Stimulated activated CD8-positive, alpha-beta memory T cell treated with anti-CD3 and anti-CD28 coated beads, Interleukin-15, amount 100 ng/mL, for 4 hours (primary cell): ENCODE measurements around the gene MUCL3.
"Not testable (repeated sequence)": the region's sequence is repeated elsewhere in the genome, so short reads cannot be mapped to it uniquely, and the experiment has no call there.

Experiments used
- DNase-seq, 2 donors: peaks; one replicate each; pipeline ENCODE4 v3.0.0-alpha.2; 2020; ENCODE audit warnings: low read depth in 2 of 2

MUCL3 gene

DNA sequence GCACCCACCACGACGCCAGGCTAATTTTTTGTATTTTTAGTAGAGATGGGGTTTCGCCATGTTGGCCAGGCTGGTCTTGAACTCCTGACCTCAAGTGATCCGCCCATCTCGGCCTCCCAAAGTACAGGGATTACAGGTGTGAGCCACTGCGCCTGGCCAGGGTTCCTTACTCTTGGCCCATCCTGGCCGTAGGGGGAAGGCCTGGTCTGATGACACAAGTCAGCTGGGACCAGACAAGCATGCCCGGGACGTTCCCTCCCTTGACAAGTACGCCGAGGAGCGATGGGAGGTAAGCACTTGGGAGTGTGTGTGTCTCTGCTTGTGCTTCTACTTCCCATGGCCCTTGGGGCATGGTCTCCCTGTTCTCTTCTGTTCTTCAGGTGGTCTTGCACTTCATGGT, 30.3 kb upstream of the MUCL3 start:
- DNase-seq: not testable (repeated sequence)

DNA sequence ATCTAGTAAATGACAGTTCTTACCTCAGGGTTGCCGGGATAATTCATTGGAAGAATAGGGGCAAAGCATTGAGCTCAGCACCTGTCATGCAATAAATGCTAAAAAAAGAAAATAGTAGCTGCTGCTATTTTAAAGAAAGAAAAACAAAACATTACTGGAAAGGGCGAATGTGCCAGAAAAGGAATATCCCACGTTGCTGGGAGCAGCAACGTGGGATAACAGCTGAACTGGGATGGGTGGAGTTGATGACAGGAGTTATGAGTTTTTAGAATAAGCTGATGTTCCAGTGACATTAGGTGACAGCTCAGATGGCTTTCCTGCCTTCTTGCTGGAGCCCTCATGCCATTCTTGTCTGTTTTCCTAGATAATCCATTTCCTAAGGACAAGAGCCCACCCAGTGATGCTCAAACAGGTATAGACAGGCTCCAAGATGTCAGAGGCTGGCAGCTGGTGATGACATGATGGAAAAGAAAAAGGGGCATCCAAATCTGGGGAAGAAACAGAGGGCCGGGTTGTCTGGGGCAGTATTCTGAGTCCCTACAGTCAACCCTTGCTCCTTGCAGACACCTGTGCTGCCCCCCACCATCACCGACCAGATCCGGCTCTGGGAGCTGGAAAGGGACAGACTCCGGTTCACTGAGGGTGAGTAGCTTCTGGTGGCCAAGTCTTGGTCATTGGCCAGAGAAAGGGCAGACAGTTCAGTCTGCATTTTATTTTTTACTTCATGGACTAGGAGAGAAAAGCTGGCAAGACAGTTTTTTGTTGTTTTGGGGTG, 27.8 kb upstream of the MUCL3 start:
- no peak for DNase-seq

DNA sequence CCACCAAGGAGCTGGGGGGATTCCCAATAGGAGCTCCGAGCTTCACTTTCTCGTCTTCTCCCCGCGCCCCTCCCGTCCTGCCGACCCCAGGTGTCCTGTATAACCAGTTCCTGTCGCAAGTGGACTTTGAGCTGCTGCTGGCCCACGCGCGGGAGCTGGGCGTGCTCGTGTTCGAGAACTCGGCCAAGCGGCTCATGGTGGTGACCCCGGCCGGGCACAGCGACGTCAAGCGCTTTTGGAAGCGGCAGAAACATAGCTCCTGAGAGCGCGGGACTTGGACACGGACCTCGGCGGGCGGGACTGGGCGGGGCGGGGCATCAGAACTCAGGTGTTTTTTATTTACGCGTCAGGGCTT, 27.1 kb upstream of the MUCL3 start:
- DNase-seq: no peak

DNA sequence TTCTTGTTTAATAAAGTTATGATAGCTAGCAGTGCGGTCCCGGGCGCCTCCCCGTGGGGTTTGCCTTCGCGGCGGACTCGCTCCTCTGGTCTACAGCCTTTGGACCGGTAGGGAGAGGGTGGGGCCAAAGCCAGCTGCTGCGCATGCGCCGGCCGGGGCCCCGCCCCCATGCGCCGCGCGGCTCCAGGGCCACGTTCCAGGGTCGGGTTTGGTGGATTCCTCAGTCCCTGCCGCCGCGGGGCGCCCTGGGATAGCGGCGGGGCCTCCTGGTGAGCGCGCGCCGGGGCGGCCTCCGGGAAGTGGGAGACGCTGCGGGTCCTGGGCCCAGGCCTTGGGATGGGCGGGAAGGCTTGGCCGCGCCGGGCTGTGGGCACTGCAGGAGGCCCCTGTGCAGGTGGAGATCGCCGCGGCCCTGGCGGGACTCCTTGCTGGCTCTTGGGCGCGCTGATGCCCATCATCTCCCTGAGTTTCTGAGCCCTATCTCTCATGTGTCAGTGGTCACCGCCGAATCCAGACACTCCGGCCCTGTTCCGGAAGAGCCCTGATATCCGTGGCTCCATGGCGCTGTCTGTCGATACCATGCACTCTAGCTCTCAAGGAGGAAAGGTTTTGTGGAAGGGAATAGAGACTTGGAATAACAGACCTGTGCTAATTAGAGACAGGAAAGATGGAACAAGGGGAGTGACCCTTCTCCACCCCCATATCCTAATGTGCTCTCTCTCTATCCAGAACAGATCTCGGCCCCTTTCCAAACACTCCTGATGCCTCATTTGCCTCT, 26.5 kb upstream of the MUCL3 start, which contains the start of gene VARS2:
Gene VARS2 (plus strand): TSS at position 163 of the 778 bp plus-strand sequence. CDS start 599 bp downstream, at position 762.
- peak; percentile 71 to 79 for DNase-seq

DNA sequence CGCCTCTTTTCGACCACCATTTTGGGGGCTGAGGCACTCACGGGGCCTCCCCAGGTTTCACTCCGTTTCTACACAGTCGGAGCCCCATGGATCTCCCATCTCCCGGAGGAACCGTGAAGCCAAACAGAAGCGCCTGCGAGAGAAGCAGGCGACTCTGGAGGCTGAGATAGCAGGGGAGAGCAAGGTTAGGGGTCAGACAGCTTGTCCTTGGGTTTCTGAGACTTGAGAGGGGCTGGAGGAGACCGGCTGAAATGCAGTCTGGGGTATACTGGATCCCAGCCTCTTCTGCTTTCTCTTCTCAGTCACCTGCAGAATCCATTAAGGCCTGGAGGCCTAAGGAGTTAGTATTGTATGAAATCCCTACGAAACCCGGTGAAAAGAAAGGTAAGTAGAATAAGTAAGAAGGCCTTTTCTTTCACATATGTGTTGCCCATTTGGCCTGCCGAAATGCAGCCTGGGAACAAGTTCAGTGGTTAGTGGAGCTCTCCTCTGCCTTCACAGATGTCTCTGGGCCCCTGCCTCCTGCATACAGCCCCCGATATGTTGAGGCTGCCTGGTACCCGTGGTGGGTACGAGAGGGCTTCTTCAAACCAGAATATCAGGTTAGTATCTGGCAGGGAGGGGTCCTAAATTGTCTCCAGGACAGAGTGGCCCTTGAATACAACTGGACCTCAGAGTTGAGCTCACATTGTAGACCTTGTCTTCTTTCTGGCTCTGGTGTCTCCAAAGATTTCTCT, 25.8 kb upstream of the MUCL3 start:
- DNase-seq: no peak

DNA sequence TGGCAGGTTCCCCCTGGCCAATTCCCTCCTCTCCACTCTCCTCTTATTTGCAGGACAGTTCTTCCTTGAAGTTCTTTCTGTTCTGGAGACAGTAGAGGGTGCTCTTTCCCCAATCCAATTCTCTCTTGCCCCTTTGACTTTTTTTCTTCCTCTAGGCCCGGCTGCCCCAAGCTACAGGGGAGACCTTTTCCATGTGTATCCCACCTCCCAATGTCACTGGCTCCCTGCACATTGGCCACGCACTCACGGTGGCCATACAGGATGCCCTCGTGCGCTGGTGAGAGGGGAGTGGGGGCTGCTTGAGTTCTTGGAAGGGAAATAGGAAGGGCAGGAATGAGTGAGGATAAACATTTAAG, 25.2 kb upstream of the MUCL3 start:
- no peak for DNase-seq

DNA sequence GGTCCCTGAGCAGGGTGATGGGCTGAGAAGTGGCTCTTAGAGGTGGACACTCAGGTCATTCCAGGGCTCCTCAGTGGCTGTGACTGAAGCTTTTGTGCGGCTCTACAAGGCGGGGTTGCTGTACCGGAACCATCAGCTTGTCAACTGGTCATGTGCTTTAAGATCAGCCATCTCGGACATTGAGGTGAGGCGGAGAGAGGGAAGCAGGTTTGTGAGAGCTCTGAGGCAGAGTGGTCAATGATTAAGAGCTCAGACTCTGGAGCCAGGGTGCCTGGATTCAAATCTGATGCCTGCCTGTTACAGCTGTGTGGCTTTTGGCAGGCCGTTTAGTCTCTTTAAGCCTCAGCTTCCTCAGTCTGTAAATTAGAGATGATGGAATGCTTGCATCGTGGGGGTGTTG, 23.7 kb upstream of the MUCL3 start:
- DNase-seq: no peak

DNA sequence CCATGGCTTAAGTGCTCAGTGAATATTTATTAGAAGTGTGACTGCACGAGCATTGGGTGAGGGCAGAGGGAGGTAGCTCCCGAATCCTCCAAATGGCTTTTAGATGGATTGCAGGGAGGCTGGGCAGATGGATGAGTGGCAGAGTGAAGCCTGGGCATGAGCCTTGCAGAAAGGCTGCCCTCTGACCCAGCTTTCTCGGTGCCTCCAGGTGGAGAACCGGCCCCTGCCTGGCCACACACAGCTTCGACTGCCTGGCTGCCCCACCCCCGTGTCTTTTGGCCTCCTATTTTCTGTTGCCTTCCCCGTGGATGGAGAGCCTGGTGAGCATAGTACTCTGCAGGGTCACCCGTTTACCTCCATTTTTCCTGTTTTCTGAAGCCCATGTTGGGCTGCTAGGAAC, 23.3 kb upstream of the MUCL3 start:
- DNase-seq: no peak

DNA sequence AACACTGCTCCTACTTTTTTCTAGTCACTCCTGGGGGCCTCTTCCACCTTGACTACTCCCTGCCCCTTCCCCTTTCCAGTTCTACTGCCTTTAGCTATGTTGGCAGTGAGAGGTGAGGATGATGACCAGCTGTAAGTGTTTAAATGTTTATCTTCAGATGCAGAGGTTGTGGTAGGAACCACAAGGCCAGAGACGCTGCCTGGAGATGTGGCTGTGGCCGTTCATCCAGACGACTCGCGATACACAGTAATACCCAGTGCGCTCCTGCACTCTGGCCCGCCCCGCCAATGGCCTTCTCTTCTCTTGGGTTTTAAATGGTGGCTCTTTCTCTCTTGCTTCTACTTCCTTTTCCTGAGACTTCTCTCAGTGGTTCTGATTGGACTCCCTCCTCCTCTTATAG, 22.1 kb upstream of the MUCL3 start:
- no peak for DNase-seq

DNA sequence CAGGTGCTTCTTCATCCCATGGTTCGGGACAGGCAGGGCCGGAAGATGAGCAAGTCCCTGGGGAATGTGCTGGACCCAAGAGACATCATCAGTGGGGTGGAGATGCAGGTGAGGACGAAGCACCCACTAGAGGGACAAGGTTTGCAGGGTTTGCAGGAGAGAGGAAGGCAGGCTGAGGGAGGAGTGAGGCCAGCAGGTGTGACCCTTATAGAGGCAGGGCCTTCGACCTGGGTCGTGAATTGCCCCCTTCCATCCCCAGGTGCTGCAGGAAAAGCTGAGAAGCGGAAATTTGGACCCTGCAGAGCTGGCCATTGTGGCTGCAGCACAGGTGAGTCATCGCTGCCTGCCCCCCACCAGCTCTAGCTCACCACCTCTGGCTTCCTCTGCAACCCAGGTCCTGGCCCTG, 18.3 kb upstream of the MUCL3 start:
- no peak for DNase-seq

DNA sequence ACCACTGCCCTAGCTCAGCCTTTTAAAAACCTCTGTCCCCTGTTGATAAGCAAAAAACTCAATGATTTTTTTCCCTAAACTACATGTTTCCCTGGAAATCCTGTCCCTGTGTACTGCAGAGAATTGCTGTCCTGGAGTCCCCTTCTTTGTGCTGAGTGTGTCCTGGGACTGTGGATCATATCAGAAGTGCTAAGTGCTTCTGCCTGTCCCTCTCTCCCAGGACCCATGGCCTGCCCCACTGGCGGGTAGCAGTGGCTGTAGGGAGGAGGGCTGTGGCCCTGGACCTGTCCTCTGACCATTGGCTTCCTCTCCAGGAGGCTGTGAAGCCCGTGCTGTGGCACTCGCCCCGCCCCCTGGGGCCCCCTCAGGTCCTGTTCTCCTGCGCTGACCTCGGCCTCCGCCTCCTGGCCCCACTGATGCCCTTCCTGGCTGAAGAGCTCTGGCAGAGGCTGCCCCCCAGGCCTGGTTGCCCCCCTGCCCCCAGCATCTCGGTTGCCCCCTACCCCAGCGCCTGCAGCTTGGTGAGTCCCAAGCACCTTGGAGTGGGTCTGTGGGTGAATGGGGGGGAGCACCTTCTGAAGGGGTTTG, 16.6 kb upstream of the MUCL3 start:
- DNase-seq: not testable (repeated sequence)

DNA sequence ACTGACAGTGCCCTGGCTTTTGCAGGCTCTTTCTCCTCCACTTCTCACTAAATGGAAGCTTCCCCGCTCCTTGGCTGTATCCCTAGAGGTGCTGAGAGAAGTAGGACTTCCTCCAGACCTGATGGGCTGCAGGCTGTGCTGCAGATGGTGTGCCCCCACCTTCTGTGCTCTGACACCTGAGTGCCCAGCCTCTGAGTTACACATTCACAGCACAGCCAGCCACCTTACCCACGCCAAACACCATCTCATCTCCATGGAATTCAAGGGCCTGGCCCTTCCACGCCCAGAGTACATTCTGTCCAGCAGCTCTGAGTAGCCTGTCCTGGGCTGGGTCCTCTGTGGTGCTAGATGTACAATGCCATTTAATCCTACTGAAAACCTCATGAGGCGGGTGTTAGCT, 14.1 kb upstream of the MUCL3 start:
- DNase-seq: no peak

DNA sequence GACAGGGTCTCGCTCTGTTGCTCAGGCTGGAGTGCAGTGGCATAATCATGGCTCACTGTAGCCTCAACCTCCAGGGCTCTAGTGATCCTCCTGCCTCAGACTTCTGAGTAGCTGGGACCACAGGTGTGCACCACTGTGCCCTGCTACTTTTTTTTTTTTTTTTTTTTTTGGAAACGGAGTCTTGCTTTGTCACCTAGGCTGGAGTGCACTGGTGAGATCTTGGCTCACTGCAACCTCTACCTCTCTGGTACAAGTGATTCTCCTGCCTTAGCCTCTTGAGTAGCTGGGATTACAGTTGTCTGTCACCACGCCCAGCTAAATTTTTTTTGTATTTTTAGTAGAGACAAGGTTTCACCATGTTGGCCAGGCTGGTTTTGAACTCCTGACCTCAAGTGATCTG, 13.7 kb upstream of the MUCL3 start:
- not testable (repeated sequence) for DNase-seq

DNA sequence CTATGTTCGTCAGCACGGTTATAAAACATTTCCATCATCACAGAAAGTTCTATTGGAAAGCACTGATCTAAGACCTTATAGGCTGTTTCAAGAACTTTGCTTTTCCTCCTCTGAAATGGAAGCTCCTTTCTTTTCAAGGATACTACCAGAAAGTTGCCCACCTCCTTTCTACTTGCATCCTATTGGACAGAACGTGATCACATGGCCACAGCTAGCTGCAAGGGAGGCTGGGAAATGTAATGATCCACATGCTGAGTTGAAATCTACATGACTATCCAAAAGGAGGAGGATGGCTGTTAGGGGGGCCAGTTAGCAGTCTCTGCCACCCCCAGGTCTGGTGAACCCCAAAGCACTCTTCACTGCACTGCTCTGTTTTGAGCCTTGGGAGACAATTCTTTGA, 12.1 kb upstream of the MUCL3 start:
- DNase-seq: no peak

DNA sequence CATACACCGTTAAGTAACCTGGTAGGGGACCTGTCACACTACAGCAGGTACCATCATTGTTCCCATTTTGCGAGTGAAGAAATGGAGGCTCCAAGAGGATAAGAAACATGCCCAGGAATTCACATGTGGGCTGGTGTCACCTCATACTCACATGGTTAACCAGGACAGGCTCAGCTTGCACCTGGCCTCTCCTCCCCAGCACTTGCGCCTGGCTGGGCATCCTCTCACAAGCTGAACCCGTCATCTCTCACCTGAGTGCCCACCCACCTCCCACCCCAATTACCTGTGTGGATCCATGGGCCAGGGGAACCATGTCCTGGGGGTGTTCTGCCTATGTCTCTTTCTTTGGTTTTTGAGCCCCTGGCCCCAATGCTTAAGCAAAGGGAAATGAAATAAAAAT, 10.3 kb upstream of the MUCL3 start:
- DNase-seq: no peak

DNA sequence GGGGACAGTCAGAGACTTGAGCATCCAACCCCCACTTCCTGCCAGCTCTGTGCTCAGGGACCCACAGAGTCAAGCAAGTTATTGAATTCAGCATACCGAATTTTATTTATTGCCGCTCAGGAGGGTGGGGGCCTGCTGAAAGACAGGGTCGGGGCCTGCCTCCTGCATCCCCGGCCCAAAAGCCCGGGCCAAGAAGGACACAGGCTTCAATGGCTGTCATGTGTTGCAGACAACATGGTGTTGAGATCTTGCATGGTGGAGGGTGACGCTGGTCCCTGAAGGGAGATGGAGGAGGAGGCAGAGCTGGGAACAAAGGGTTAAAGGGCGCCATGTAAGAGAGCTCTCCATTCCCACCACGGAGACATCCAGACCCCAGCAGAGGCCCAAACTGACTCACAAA, 9.5 kb upstream of the MUCL3 start:
- no peak for DNase-seq

DNA sequence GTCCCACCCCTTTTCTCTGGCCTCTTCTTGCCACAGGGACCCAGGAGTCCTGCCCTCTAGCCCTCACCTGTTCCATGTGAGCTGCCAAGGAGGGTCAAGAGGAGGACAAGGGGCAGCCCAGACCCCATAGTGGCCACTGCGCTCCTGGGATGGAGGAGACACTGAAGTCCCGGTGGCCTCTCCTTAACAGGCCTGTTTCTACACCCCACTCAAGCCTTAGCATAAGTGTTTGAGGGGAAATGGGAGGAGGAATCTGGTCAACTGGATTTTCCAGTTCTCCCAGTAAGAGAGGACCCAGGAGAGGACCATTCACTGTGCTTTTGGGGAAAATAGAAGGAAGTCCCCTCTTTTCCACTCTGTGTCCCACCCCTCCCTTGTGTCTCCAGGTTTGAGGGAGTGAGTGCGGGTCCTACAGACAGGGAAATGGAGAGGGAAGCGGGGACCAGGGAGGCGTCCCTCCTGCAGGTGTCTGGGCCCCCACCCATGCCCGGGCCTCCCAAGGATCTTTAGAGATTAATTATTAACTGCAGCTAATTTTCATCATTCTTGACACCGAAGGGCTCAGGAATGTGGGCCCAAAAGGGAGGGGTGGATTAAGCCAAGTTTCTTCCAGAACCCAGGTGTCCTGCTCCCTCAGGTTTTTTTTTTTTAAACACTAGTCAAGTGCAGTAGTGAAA, 8.7 kb upstream of the MUCL3 start, which contains the start of gene SFTA2:
Gene SFTA2 (minus strand): TSS at position 202 of the 677 bp plus-strand sequence. CDS start 74 bp downstream, at position 128.
- no peak for DNase-seq

DNA sequence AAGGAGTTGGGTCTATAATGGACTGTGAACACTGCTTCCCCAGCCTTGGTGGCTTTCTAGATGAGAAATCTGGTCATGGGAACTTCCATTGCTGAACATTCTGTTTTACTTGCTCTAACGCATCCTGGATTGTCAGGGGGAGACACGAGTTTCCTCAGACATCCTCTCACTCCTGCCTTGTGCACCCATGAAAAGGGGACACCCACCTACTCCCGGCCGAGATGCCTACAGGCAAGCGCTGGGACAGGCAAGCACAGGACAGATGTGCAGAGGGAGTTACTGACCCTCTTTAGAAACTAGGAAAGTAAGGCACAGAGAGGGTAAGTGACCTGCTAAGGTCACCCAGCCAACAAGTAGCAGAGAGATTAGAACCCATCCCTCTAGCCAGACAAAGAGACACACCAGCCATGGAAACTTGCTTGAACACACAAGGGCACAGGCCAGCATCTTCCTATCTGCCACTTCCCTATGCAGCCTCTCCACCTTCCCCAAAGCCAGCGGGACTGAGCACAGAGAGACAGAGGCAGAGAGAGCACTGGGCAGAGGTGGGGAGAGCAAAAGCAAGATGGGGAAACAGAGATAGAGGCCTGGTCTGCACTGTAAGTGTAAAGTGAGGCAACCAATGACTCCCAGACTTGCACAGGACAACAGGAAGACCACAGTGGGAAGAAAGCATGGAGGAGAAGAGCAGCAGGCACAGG, 8.0 kb upstream of the MUCL3 start:
- no peak for DNase-seq

DNA sequence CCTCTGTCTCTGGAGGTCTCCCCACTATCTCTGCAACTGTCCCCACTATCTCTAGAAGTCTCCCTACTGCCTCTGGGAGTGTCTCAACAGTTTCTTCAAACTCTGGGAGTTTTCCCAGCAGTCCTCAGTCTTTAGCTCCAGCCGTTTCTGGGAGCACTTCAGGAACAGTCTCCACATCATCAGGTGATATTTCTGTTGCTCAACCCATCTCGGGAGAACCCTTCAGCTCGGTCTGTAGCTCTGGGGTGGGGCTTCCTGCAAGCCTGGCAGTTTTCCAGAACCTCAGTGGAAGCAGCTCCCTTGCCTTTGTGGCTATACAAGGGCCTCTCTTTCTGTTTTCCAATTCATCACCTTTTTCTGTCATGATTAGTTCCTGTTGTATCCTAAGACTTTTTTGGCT, 5.8 kb upstream of the MUCL3 start:
- no peak for DNase-seq

DNA sequence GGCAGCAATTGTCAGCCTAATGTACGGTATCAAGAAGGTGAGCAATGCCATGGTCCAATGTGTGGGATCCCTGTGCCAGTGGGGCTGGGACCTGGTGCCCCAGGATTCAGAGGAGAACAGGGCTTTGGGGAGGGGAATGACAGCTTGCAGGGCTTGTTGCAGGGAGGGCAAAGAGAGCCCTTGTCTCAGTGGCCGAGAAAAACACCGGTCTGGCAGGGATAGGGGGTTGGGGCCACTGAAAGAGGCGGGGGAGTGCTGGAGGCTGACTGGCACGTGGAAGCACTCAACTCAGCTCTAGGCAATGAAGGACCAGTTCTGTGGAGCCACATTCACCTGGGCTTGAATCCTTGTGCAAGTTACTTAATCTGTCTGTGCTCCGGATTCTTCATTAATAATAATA, 3.5 kb upstream of the MUCL3 start:
- no peak for DNase-seq

DNA sequence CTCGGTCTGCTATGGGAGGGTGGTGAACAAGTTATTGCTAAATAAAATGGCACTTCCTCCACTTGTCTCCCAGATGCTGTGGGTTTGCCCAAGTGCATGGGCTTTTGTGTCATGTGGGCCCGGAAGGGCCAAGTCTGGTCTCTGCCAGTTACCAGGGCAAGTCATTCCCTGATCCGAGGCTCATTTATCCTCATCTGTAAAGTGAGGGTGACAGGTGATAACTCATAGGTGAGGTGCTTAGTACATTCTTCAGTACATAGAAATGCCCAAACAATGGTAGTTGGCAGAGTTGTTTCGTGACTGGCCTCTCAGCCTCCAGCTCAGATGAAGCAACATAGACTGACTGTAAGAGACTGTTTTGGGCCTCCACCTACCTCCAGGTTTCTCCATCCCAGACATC, 2.0 kb upstream of the MUCL3 start:
- no peak for DNase-seq
